HUES48 (cell line): ENCODE results near the gene HOMER2.

Source experiments
- H3K27ac ChIP-seq: one replicate; pipeline ENCODE4 v1.7.0; 2013; ENCODE audit warnings: low read depth, low read length, inconsistent platforms
- H3K27me3 ChIP-seq: 2 replicates; pipeline ENCODE4 v1.6.1; 2013; ENCODE audit warnings: mild to moderate bottlenecking, low read length; ENCODE audit not compliant: control insufficient read depth, insufficient read depth
- H3K36me3 ChIP-seq: 2 replicates; pipeline ENCODE4 v1.6.1; 2013; ENCODE audit warnings: low read length; ENCODE audit not compliant: control insufficient read depth, insufficient read depth
- H3K4me1 ChIP-seq: 2 replicates; pipeline ENCODE4 v1.6.1; 2013; ENCODE audit warnings: mild to moderate bottlenecking, low read length; ENCODE audit not compliant: control insufficient read depth, insufficient read depth
- H3K4me3 ChIP-seq: 2 replicates; pipeline ENCODE4 v1.5.1; 2013; ENCODE audit warnings: mild to moderate bottlenecking, low read depth, low read length
- H3K9ac ChIP-seq: 2 replicates; pipeline ENCODE4 v1.6.1; 2013; ENCODE audit warnings: mild to moderate bottlenecking, low read depth, low read length, moderate library complexity
- H3K9me3 ChIP-seq: 2 replicates; pipeline ENCODE4 v1.6.1; 2013; ENCODE audit warnings: low read length; ENCODE audit not compliant: control insufficient read depth, insufficient read depth

Gene HOMER2

DNA sequence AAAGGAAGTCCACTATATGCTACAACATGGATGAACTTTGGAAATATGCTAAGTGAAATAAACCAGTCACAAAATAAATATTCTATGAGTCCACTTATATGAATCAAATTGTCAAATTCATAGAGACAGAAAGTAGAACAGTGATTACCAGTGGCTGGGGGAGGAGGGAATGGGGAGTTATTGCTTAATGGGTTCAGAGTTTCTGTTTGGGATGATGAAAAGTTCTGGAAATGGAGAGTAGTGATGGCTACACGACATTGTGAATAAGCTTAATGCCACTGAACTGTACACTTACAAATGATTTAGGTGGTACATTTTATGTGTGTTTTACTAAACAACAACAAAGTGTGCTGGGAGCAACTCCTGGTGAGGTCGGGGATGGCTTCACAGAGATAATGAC lies 38.1 kb downstream of the HOMER2 start:
- peaks cover under 1% of the 10 kb centered on the region; the same call in 1 of the 2 replicates for H3K9me3 ChIP-seq
- H3K36me3 ChIP-seq, result no peaks in the 10 kb centered on the region
- no peak overlapping the region for H3K4me3 ChIP-seq
- no peak overlapping the region for H3K27ac ChIP-seq
- no peaks in the 10 kb centered on the region for H3K4me1 ChIP-seq
- H3K27me3 ChIP-seq, result no peaks in the 10 kb centered on the region
- no peak overlapping the region for H3K9ac ChIP-seq

DNA sequence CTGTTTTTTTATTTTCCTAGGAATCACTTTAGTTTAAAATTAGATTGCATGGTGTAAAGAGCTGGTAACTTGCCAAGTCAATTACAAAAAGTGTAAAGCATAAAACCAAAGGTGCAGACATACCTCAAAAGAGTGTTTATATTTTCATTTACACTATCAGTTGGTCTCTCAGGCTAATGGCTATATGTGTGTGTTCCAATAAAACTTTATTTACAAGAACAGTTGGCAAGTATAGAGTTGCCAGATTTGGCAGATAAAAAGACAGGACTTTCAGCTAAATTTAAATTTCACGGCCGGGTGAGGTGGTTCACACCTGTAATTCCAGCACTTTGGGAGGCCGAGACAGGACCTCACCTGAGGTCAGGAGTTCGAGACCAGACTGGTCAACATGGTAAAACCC lies 41.1 kb downstream of the HOMER2 start:
- H3K4me3 ChIP-seq, result no peak overlapping the region
- no peaks in the 10 kb centered on the region for H3K27me3 ChIP-seq
- peaks cover 8% of the 10 kb centered on the region; the same call in 1 of the 2 replicates for H3K9me3 ChIP-seq
- no peaks in the 10 kb centered on the region for H3K36me3 ChIP-seq
- no peak overlapping the region for H3K27ac ChIP-seq
- no peak overlapping the region for H3K9ac ChIP-seq
- H3K4me1 ChIP-seq, result no peaks in the 10 kb centered on the region

DNA sequence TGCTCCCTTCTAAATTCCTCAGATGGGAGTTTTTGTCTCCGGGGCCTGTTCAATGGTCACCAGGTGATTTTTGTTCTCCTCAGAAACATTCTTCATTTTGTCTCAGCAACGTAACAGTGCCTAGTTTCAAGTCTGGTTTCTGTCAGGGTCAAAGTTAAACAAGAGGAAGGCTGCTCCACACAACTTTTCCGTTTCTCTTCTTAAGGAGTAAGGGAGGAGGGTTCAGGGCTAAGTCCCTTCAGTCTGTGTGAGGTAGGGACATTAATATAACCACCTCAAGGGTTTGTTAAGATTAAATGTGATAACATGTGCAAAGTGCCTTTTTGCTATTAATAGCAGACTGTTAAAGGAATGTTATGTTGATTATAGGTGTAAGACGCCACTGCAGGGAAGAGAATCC lies 41.8 kb downstream of the HOMER2 start:
- Histone ChIP-seq H3K9me3 (peaks cover 8% of the 10 kb centered on the region; the same call in 1 of the 2 replicates), H3K27ac (no peak overlapping the region), H3K4me1 (no peaks in the 10 kb centered on the region), H3K9ac (no peak overlapping the region), H3K27me3 (no peaks in the 10 kb centered on the region), H3K4me3 (no peak overlapping the region), H3K36me3 (no peaks in the 10 kb centered on the region)

DNA sequence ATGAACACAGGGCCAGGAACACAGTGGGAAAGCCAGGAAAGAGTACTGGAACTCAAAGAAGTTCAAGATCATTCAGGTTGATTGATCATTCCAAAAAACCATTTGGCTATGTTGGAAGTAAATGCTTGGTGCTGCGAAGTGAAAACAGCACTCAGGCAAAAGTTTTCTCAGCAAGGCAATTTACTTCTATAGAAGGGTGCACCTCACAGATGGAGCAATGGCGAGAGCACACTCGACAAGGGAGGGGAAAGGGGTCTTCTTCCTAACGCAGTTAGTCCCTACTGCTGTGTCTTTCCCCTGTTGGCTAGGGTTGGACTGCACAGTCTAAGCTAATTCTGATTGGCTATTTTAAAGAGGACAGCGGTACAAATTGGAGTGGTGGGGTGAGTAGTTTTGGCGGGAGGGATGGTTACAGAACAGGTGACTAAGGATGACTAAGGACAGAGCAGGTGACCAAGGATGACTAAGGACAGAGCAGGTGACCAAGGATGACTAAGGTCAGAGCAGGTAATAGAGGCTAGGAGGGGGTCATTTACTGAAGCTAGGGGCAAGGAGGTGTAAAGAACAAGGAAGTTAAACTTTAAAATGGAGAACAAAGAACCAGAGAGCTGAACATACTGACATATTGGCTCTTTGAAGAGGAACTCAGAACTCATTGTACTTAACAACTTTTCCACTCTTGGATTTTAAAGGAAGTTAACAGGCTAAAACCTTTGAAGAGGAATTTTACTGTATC lies 43.3 kb downstream of the HOMER2 start:
- no peak overlapping the region for H3K4me3 ChIP-seq
- H3K36me3 ChIP-seq, result no peaks in the 10 kb centered on the region
- H3K9me3 ChIP-seq, result peaks cover 8% of the 10 kb centered on the region; the same call in 1 of the 2 replicates

DNA sequence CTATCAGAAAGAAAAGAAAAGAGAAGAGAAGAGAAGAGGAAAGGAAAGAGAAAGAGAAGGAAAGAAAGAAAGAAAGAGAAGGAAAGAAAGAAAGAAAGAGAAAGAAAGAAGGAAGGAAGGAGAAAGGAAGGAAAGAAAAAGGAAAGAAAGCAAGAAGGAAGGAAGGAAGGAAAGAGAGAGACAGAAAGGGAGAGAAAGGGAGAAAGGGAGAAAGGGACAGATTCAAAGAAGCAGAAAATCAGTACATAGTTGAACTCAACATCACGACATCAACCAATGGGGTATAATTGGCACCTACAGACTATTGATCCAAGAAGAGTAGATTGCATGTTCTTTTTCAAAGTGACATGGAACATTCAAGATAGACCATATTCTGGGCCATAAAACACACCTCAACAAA lies 45.2 kb downstream of the HOMER2 start:
- Histone ChIP-seq H3K9me3 (peaks cover 8% of the 10 kb centered on the region; the same call in 1 of the 2 replicates), H3K27me3 (no peaks in the 10 kb centered on the region), H3K4me3 (no peak overlapping the region), H3K4me1 (peaks cover 10% of the 10 kb centered on the region; the same call in 1 of the 2 replicates), H3K36me3 (no peaks in the 10 kb centered on the region), H3K27ac (no peak overlapping the region), H3K9ac (no peak overlapping the region)

More for the DNA sequence above, 43.3 kb downstream of the HOMER2 start:
- peaks cover 8% of the 10 kb centered on the region; the same call in 1 of the 2 replicates for H3K4me1 ChIP-seq
- H3K27me3 ChIP-seq, result no peaks in the 10 kb centered on the region
- H3K9ac ChIP-seq, result no peak overlapping the region
- no peak overlapping the region for H3K27ac ChIP-seq

DNA sequence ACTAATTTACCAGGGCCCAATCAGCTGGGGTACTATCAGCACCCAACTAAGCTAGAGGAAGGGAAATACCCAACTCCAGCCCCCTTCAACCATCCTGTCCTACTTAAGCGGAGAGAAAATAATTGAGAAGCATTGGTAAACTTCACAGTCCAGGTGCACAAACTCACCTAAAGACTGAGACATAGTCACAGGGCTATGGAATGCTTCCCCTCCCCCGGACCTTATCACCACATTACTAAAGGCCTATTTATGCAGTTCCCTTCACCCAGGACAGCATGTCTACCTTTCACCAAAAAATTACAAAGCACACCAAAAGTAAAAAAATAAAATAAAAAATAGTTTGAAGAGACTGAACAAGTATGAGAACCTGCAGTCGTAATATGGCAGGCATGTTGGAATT lies 47.9 kb downstream of the HOMER2 start:
- H3K9ac ChIP-seq, result no peak overlapping the region
- no peaks in the 10 kb centered on the region for H3K27me3 ChIP-seq
- H3K36me3 ChIP-seq, result no peaks in the 10 kb centered on the region
- H3K27ac ChIP-seq, result no peak overlapping the region
- H3K4me3 ChIP-seq, result no peak overlapping the region
- peaks cover 8% of the 10 kb centered on the region; the same call in 1 of the 2 replicates for H3K9me3 ChIP-seq
- peaks cover 10% of the 10 kb centered on the region; the same call in 1 of the 2 replicates for H3K4me1 ChIP-seq

DNA sequence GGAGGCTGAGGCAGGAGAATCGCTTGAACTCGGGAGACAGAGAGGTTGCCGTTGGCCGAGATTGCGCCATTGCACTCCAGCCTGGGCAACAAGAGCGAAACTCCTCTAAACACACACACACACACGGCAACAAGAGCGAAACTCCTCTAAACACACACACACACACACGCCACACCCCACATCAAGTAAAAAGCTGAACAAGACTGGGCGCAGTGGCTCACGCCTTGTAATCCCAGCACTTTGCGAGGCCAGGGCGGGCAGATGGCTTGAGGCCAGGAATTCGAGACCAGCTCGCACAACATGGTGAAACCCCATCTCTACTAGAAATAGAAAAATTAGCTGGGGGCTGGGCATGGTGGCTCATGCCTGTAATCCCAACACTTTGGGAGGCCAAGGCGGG lies 49.0 kb downstream of the HOMER2 start:
- no peaks in the 10 kb centered on the region for H3K9me3 ChIP-seq
- no peaks in the 10 kb centered on the region for H3K36me3 ChIP-seq
- no peak overlapping the region for H3K9ac ChIP-seq
- H3K4me1 ChIP-seq, result peaks cover 10% of the 10 kb centered on the region; the same call in 1 of the 2 replicates
- H3K27ac ChIP-seq, result no peak overlapping the region
- no peaks in the 10 kb centered on the region for H3K27me3 ChIP-seq
- no peak overlapping the region for H3K4me3 ChIP-seq

DNA sequence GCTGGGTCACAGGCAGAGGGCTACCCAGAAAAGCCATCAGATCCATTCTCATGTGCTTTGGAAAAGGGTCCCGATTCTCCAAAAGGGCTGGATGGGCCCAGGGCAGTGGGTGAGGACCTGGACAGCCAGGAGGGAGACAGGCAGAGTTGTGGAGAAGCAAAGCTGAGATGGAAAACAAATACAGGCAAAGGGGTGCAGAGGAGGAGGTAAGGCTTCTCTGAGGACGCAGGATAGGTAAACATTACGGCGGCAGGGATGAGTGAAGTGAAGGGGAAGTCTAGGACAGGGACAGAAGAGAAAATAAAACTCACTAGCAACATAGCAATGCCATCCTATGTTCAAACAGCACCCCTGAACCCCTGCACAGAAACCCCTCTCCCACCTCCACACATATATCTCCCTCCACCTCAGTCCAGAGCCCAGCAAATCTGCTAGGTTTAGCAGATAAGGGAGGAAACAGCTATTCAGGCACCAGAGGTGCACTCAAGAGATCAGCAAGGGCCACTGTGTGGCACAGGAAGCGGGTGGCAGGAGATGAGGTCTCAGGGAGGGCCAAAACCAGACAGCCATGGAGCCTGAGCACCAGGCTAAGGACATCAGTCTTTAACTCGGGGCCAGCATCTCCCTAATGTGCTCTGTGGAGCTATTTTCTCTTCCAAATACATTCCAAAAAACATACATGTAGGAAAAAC lies 51.3 kb downstream of the HOMER2 start:
- no peaks in the 10 kb centered on the region for H3K36me3 ChIP-seq
- H3K9ac ChIP-seq, result no peak overlapping the region
- no peak overlapping the region for H3K4me3 ChIP-seq
- H3K27ac ChIP-seq, result no peak overlapping the region
- H3K27me3 ChIP-seq, result no peaks in the 10 kb centered on the region
- no peaks in the 10 kb centered on the region for H3K9me3 ChIP-seq
- H3K4me1 ChIP-seq, result peaks cover 10% of the 10 kb centered on the region; the same call in 1 of the 2 replicates

DNA sequence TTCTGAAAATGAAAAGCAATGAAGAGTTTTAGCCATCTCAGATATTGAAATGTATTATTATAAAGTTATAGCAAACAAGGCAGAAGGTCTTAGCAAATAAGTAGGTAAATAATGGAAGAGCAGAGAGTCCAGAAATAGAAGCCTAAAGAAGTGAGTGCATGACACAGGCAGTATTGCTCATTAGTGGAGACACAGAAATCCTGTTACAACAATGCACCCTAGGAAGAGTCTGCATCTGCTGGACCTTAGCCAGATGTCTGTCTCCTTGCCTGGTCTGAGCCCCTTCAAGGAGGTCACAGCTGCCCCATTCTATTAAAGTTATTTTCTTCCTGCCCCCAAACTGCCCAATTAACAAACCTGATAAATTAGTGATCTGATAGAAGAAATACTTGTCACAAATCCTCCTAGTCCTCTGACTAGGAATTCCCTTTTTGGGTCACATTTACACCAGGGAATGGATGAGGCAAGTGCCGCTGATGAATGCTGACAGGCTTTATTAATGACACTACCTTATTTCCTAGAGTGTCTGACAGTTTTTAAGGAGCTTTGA lies 51.9 kb downstream of the HOMER2 start:
- Histone ChIP-seq H3K27me3 (no peaks in the 10 kb centered on the region), H3K36me3 (no peaks in the 10 kb centered on the region), H3K4me3 (no peak overlapping the region), H3K9me3 (no peaks in the 10 kb centered on the region), H3K4me1 (peaks cover 10% of the 10 kb centered on the region; the same call in 1 of the 2 replicates), H3K27ac (no peak overlapping the region), H3K9ac (no peak overlapping the region)

DNA sequence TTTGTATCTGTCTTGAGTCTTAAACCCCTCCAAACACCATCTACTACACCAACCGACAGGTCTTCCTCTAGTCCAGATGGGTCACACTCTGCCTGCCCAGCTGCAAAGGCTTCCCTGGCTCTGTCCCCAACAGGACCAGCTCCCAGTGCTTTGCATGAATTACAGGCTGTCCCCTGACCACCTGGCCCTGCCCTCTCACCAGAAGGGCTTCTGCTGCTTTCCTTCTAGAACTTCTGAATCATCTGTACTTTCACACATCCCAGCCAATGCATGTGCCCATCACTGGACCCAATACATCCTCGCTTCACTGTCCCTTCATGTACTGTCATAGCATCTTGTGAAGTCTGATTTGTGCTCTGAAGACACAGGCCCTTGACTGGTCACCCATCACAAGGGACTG lies 53.6 kb downstream of the HOMER2 start:
- peaks cover 10% of the 10 kb centered on the region for H3K4me1 ChIP-seq
- no peak overlapping the region for H3K4me3 ChIP-seq
- H3K27me3 ChIP-seq, result no peaks in the 10 kb centered on the region
- H3K27ac ChIP-seq, result no peak overlapping the region
- no peaks in the 10 kb centered on the region for H3K36me3 ChIP-seq
- no peaks in the 10 kb centered on the region for H3K9me3 ChIP-seq
- no peak overlapping the region for H3K9ac ChIP-seq

DNA sequence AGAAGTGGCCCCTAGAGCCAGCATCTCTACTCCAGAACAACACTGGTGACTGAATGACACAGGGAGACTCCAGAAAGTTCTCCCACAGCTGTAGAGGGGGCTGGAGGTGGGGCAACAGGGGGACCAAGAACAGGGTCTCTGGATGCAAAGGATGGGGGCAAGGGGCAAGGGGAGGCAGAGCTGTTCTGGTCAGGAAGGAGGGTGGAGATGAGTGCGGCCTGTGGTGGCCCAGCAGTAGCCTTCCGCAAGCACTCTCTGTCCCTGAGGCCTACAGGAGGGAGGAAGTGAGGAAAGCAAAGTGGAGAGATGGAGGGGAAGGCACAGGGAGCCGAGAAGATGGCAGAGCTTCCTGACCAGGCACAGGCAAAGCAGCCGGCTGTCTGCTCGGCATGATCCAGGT lies 56.5 kb downstream of the HOMER2 start:
- no peak overlapping the region for H3K27ac ChIP-seq
- no peaks in the 10 kb centered on the region for H3K36me3 ChIP-seq
- H3K27me3 ChIP-seq, result no peaks in the 10 kb centered on the region
- H3K4me3 ChIP-seq, result no peak overlapping the region
- no peaks in the 10 kb centered on the region for H3K9me3 ChIP-seq
- H3K4me1 ChIP-seq, result peaks cover 10% of the 10 kb centered on the region
- no peak overlapping the region for H3K9ac ChIP-seq
